Hematopoietic multipotent progenitor cell treated with erythropoietin and hydrocortisone succinate and interleukin-3 and kit ligand, for 17 days (in vitro differentiated cells): ENCODE results near the gene FOXF2.
A peak's percentile ranks its signal among the peaks of the same experiment; 100 is the strongest.

Source experiments
- DNase-seq: peaks from one replicate; pipeline ENCODE4 v3.0.0-alpha.2; 2015; ENCODE audit warnings: low spot score

FOXF2 gene

DNA sequence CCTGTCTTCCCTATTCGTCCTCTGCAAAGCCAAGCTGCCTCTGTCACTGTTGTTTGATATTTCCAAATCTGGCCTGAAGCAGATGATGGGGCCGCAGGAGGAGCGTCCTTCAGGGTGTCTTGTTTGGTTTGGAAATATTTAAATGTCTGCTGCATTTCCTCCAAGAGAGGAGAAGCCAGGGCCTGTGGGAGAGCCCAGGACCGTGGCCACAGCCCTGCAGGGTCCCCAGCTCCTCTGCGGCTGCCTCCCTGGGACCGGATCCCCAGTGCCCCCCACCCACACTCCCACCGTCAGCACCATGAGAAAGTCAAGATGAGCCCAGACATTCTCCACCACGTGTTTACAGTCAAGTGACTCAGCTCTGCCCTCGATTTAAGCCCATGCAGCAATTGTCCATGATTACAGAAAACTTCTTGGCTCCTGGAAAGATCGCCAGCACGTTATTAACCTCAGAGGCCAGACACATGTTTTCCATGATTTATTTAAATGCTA, 18.2 kb downstream of the FOXF2 start:
- DNase-seq: no peak

GRCh38 chr6:1409774-1410465, 20.5 kb downstream of the FOXF2 start:
- DNase-seq: no peak

- DNase-seq: no peak
Observed at GRCh38 chr6:1412901-1413300, 23.5 kb downstream of the FOXF2 start.

DNA sequence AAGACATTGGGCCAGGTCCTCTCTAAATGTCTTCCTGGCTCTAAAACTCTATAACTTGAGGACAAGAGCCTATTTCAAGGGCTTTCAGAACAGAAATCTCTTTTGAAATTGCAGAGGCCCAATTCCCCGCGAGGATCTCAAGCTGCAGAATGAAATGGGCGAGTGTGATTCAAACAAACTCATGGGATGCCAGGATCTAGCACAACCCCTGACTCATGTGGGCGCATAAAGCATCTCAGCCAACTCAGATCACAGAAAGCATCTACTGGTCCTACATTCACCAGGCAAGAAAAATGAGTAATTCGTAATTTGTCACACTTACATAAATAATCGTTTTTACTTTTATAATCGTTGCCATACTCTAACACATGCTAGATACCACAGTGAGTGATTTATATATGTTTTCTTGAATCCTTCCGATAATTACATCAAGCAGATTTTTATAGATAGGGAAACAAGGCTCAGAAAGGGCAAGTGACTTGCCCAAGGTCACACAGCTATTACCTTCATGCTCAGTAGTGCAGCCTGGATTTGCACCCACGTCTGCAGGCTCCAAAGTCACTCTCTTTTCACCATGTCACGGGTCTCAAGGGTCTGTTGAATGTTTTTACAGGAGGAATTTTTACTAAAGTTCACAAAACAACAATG, 26.2 kb downstream of the FOXF2 start:
- DNase-seq: no peak

GRCh38 chr6:1416191-1416760, 26.9 kb downstream of the FOXF2 start:
- DNase-seq: no peak

DNA sequence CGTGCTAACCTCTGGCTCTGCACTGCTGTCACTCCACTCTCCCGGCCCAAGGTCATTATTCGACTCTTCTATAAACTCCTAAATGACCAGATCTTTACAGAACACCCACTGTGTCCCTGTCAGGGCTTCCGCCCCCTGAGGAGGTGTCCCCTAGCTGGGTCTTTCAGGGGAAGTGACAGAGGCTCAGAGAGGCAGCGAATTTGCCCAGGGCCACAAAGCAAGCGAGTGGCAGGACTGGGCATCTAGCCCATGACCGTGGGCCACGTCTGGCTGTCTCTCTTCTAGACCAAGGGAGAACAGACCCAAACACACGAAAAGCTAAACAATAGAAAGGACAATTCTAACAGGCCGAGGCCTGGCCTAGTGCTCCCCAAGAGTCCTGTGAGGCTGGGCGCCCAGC, 27.4 kb downstream of the FOXF2 start:
- no peak for DNase-seq

- DNase-seq: no peak
Observed at GRCh38 chr6:1417718-1418117, 28.3 kb downstream of the FOXF2 start.

GRCh38 chr6:1418471-1419191, 29.3 kb downstream of the FOXF2 start:
- no peak for DNase-seq

DNA sequence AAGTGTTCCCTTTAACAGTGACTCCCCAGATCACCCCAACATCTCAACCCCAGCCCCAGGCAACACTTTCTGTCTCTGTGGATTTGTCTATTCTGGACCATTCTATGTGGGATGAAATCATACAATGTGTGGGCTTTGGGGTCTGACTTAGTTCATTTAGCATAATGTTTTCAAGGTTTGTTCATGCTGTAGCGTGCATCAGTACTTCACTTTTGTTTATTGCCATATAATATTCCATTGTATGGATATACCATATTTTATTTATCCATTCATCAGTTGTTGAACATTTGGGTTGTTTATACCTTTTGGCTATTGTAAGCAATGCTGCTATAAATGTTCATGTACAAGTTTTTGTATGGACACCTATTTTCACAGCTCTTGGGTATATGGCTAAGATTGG, 31.0 kb downstream of the FOXF2 start:
- no peak for DNase-seq

DNA sequence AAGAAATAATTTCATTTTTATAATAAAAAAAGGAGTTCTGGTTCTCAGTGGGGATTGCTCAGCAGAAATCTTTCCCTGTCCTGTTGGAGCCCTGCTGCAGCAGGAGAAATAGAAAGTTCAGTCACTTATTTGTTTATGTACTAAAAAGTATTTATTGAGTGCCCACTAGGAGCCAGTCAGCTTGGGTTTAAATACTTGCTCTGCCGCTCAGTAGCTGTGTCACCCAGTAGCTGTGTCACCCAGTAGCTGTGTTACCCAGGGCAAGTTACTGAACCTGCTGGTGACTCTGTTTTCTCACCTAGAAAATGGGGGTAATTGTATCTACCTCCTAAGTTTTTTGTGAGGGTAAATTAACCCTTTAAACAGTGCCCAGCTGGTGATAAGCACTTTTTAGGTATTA, 32.9 kb downstream of the FOXF2 start:
- DNase-seq: no peak

DNA sequence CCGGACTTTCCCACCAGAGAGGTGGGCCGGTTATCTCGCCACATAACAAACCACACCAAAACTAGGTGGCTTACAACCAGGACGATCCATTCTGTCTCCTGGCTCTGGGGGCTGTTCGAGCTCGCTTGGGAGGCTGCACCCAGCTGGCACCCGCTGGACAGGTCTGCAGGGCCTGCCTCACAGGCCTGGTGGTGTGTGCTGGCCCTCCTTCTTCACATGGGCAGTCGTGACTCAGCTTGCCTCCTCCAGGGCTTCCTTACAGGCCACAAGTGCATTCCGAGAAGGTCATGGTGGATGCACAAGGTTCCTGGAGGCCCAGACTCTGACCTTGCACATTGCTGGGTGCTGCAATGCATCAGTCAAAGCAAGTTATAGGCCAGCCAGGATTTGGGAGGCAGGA, 34.2 kb downstream of the FOXF2 start:
- DNase-seq: no peak

GRCh38 chr6:1424306-1424927, 35.0 kb downstream of the FOXF2 start:
- no peak for DNase-seq

DNA sequence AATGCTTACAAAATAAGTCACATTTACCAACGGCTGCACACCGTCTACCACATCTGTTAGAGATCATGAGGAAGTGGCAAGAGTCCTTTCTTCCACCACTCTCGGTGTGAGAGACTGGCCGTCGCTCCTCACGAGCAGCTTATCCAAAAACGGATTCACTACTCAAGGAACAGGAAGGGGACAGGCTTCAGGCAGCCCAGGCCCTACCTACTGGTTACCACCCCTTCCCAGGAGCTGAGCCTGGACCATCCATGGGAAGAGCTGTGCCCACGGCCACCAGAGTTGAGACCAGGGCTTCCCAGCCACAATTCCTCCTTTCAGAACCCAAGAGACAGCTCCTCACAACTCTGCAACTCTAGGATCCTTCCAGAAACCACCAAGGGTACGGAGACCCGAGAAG, 37.0 kb downstream of the FOXF2 start:
- no peak for DNase-seq

- no peak for DNase-seq
Observed at GRCh38 chr6:1435806-1436205, 46.4 kb downstream of the FOXF2 start.

DNA sequence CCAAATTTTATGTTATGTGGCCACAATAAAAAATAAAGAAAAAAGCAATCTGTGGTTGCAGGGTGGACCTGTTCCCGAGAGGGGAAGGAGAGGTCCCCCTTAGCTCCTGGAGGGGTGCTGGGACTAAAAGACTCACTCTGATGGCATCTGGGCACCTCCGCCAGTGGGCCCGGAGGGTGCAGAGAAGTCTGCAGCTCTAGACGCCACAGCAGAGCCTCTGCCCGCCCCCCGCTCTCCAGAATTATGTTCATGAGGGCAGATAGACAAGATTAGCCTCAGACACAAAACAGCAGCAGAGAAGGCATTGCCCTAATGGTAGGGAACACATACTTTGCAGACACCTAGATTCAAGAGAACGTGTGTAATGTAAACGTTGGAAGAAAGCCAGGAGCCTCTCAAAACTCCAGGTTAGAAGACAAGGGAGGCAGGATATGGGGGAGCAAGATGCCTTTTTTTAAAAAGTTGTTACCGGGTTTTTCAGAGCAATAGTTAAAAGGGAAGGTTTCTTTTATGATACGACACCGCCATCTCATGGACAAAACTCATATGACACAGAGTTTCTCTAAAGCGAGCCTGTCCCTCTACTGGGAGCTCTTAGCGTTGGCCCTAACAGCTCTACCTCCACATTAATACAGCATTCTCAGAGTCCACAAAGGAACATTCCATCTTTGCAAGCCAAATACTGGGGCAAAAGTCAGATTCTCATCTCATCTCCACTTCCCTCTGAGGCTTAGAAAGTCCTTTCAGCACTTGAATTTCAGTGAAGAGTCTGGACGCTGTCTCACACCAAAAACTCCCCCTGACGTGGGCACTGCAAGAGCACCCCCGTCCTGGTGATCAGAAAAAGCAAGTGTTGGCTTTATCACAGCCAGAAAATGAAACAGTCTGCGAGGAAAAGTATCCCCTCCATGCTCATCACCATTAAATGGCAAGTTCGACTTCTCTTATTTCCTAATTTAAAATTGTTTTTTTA, 47.2 kb downstream of the FOXF2 start:
- DNase-seq: peak; percentile 6

- no peak for DNase-seq
Observed at GRCh38 chr6:1437553-1438406, 48.4 kb downstream of the FOXF2 start.

- DNase-seq: no peak
Observed at GRCh38 chr6:1438471-1438881, 49.1 kb downstream of the FOXF2 start.

DNA sequence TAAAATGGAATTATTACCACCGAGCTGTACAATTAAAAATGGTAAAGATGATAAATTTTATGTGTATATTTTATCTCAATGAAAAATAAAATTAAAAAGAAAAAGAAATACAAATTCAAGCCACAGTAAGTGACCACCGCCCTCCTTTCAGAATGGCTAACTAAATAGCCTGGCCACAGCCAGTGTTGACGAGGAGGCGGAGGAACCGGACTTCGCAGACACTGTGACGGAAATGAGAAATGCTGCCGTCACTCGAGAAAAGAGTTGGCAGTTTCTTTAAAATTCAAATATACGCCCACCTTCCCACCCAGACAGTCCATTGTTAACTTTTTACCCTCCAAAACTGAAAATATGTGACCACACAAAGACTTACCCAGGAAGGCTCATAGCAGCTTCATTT, 50.0 kb downstream of the FOXF2 start:
- no peak for DNase-seq

DNA sequence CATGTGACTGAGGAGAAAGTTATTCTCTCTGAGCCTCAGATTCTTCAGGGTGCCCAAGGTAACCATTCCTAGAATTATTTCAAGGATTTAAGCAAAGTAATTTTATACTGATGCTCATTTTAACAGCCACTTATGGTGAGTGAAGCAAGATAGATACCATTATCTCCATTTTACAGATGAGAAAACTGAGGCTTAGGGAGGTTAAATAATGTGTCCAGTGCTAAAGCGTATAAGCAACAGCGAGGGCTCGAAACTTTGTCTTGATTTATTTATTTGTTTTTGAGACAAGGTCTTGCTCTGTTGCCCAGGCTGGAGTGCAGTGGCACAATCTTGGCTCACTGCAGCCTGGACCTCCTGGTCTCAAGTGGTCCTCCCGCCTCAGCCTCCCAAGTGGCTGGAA, 53.6 kb downstream of the FOXF2 start:
- no peak for DNase-seq
